Glutamatergic neuron (in vitro differentiated cells): ENCODE measurements around the gene SLC38A4. TPM values are rescaled to one million over a fixed set of nuclear protein-coding genes. Genes with fewer than 3 reads are reported as not detected.

Source experiments
- DNase-seq: peaks from one replicate; pipeline ENCODE4 v3.0.0; 2022
- H3K27ac Mint-ChIP-seq: one replicate; pipeline ENCODE4 v1.8.0; 2020; ENCODE audit warnings: mild to moderate bottlenecking, mixed read lengths, inconsistent platforms; ENCODE audit not compliant: unreplicated experiment
- H3K27me3 Mint-ChIP-seq: one replicate; pipeline ENCODE4 v1.8.0; 2020; ENCODE audit warnings: mild to moderate bottlenecking, moderate library complexity, mixed read lengths, inconsistent platforms; ENCODE audit not compliant: unreplicated experiment
- H3K36me3 Mint-ChIP-seq: one replicate; pipeline ENCODE4 v1.8.0; 2020; ENCODE audit warnings: mild to moderate bottlenecking, mixed read lengths, inconsistent platforms; ENCODE audit not compliant: unreplicated experiment
- H3K4me1 Mint-ChIP-seq: one replicate; pipeline ENCODE4 v1.8.0; 2020; ENCODE audit warnings: mild to moderate bottlenecking, low read depth, mixed read lengths, inconsistent platforms; ENCODE audit not compliant: unreplicated experiment
- H3K4me3 Mint-ChIP-seq: one replicate; pipeline ENCODE4 v1.8.0; 2020; ENCODE audit warnings: mild to moderate bottlenecking, mixed read lengths, inconsistent platforms; ENCODE audit not compliant: unreplicated experiment
- H3K9me3 Mint-ChIP-seq: one replicate; pipeline ENCODE4 v1.8.0; 2020; ENCODE audit warnings: mild to moderate bottlenecking, moderate library complexity, mixed read lengths, inconsistent platforms; ENCODE audit not compliant: unreplicated experiment
- CTCF ChIP-seq: fragments of 200-600 bp; sonication (generic); IDR thresholded peaks from one replicate; pipeline ENCODE4 v1.5.0; 2021; ENCODE audit not compliant: partially characterized antibody, unreplicated experiment
- total RNA-seq: library from RNA; stranded (reverse); fragmentation: NEBNext Ultra II Directional; extraction: Animal tissue kit (Norgen Biotek cat#: 25700); gene quantifications from one replicate; pipeline ENCODE4 v1.2.1, GENCODE V29; 2021; ENCODE audit not compliant: unreplicated experiment

SLC38A4 gene
- total RNA-seq, 1 donor from 2014 or later = 0.98 TPM

- Mint-ChIP-seq H3K36me3 (no peaks in the 10 kb centered on the region), H3K4me3 (no peak overlapping the region), H3K27ac (no peak overlapping the region), H3K4me1 (peaks cover 6% of the 10 kb centered on the region), H3K9me3 (no peaks in the 10 kb centered on the region), H3K27me3 (no peaks in the 10 kb centered on the region)
- DNase-seq = no peak
- TF ChIP-seq CTCF = no peak
These were observed 45.9 kb downstream of the SLC38A4 start for GRCh38 chr12:46779879-46780278.

- H3K4me1 Mint-ChIP-seq = peaks cover 8% of the 10 kb centered on the region
- DNase-seq = no peak
- H3K36me3 Mint-ChIP-seq = no peaks in the 10 kb centered on the region
- no peak overlapping the region for H3K4me3 Mint-ChIP-seq
- H3K27me3 Mint-ChIP-seq = no peaks in the 10 kb centered on the region
- no peaks in the 10 kb centered on the region for H3K9me3 Mint-ChIP-seq
- H3K27ac Mint-ChIP-seq = no peak overlapping the region
- TF ChIP-seq CTCF = no peak
These were observed 46.7 kb downstream of the SLC38A4 start for GRCh38 chr12:46779063-46779462.

GRCh38 chr12:46778415-46778814 is 47.4 kb downstream of the SLC38A4 start:
- DNase-seq = no peak
- Mint-ChIP-seq H3K4me1 (peaks cover 9% of the 10 kb centered on the region), H3K4me3 (no peak overlapping the region), H3K27ac (no peak overlapping the region), H3K27me3 (no peaks in the 10 kb centered on the region), H3K9me3 (no peaks in the 10 kb centered on the region), H3K36me3 (no peaks in the 10 kb centered on the region)
- TF ChIP-seq CTCF = no peak

- Mint-ChIP-seq H3K36me3 (no peaks in the 10 kb centered on the region), H3K9me3 (no peaks in the 10 kb centered on the region), H3K27ac (no peak overlapping the region), H3K27me3 (no peaks in the 10 kb centered on the region), H3K4me3 (no peak overlapping the region), H3K4me1 (peaks cover 10% of the 10 kb centered on the region)
- no peak for DNase-seq
- no peak for TF ChIP-seq CTCF
These were observed 48.2 kb downstream of the SLC38A4 start for GRCh38 chr12:46777587-46777986.

- Mint-ChIP-seq H3K27ac (no peak overlapping the region), H3K36me3 (no peaks in the 10 kb centered on the region), H3K4me3 (no peak overlapping the region), H3K27me3 (no peaks in the 10 kb centered on the region), H3K4me1 (peaks cover 23% of the 10 kb centered on the region), H3K9me3 (peaks cover 2% of the 10 kb centered on the region)
- no peak for DNase-seq
- TF ChIP-seq CTCF = no peak
These were observed 50.0 kb downstream of the SLC38A4 start for GRCh38 chr12:46775796-46776195.
